ENCODE results near the gene STIM2. TPM values are rescaled to one million over a fixed set of nuclear protein-coding genes. Genes with fewer than 3 reads are reported as not detected.

STIM2 gene
- total and polyA plus RNA-seq, 10 of the 15 experiments (the other 5 are each of a cell fraction or from before 2014, with no cell fraction given): 4.7 to 41.5 (median 16.9) TPM

GRCh38 chr4:26857278-26858034, 3.2 kb upstream of the STIM2 start (continued):
- TF ChIP-seq HDAC2 (IDR thresholded peaks at IDR 0.05) (no peak), TBL1XR1 (IDR thresholded peaks at IDR 0.05; ENCODE audit: low read depth, low read length) (no peak), ZNF24 (IDR thresholded peaks at IDR 0.05) (peak; percentile 70; the same call in 1 of the 2 replicates), EP300 (IDR thresholded peaks at IDR 0.05; ENCODE audit: borderline replicate concordance in 1 of 2, control insufficient read depth in 1 of 2, low read depth in 2 of 2, low read length in 2 of 2) (no peak), SPI1 (IDR thresholded peaks at IDR 0.05; ENCODE audit: borderline replicate concordance, insufficient read depth, low read depth, low read length) (no peak), MYC (IDR thresholded peaks at IDR 0.05; ENCODE audit: insufficient read depth, insufficient read length, insufficient replicate concordance, low read length, severe bottlenecking) (no peak), PML (IDR thresholded peaks at IDR 0.05; ENCODE audit: low read length) (peak; percentile 49; the same call in 1 of the 2 replicates), NFYB (IDR thresholded peaks at IDR 0.05; ENCODE audit: insufficient read depth, low read depth, low read length) (no peak), EZH2 (IDR thresholded peaks at IDR 0.05; ENCODE audit: borderline replicate concordance, control insufficient read depth, low read depth, low read length) (no peak), IRF3 (IDR thresholded peaks at IDR 0.05) (no peak), TCF7 (IDR thresholded peaks at IDR 0.05; ENCODE audit: borderline replicate concordance) (no peak), HDGF (IDR thresholded peaks at IDR 0.05) (0 out of 2 replicates have a peak, but pooled peaks have one; percentile 27), ZZZ3 (IDR thresholded peaks at IDR 0.05; ENCODE audit: control insufficient read depth, insufficient read length, low read depth) (no peak), CREB1 (IDR thresholded peaks at IDR 0.05; ENCODE audit: low read depth) (peak; percentile 89), MTA3 (IDR thresholded peaks at IDR 0.05; ENCODE audit: borderline replicate concordance, low read length) (no peak; the same call in 1 of the 2 replicates), BCL3 (IDR thresholded peaks at IDR 0.05; ENCODE audit: borderline replicate concordance, insufficient read depth, low read depth, low read length, poor library complexity, severe bottlenecking) (no peak), CBX5 (IDR thresholded peaks at IDR 0.05; ENCODE audit: low read depth) (peak; percentile 70; the same call in 1 of the 2 replicates), ZNF592 (IDR thresholded peaks at IDR 0.05) (peak; percentile 59; the same call in 1 of the 2 replicates), RBBP5 (conservative IDR thresholded peaks at IDR 0.05) (no peak), CBX3 (IDR thresholded peaks at IDR 0.05; ENCODE audit: borderline replicate concordance, low read depth) (no peak), MLLT1 (IDR thresholded peaks at IDR 0.05) (0 out of 2 replicates have a peak, but pooled peaks have one; percentile 27), FOXM1 (IDR thresholded peaks at IDR 0.05; ENCODE audit: low read depth, low read length) (no peak)

All from GM12878 (cell line).